WERI-Rb-1 (cell line): ENCODE data around the gene SMIM41.

Experiments
- DNase-seq: peaks from one replicate; pipeline ENCODE4 v3.0.0-alpha.2; 2020
- H3K27ac ChIP-seq: fragments of 250-450 bp; sonication (Bioruptor Pico); 2 replicates; pipeline ENCODE4 v1.5.1; 2020; ENCODE audit warnings: mild to moderate bottlenecking, moderate library complexity
- H3K27me3 ChIP-seq: fragments of 250-450 bp; sonication (Bioruptor Pico); 2 replicates; pipeline ENCODE4 v1.5.1; 2021; ENCODE audit warnings: mild to moderate bottlenecking, low read depth, moderate library complexity; ENCODE audit not compliant: insufficient read depth, severe bottlenecking
- H3K36me3 ChIP-seq: fragments of 250-450 bp; sonication (Bioruptor Pico); 2 replicates; pipeline ENCODE4 v1.5.1; 2020; ENCODE audit warnings: mild to moderate bottlenecking, moderate library complexity
- H3K4me3 ChIP-seq: 2 replicates; pipeline ENCODE4 v1.5.1; 2011; ENCODE audit warnings: low read depth, mild to moderate bottlenecking, control low read depth, low read length
- H3K9me3 ChIP-seq: fragments of 250-450 bp; sonication (Bioruptor Pico); 2 replicates; pipeline ENCODE4 v1.5.1; 2021; ENCODE audit warnings: mild to moderate bottlenecking, moderate library complexity; ENCODE audit not compliant: severe bottlenecking
- CTCF ChIP-seq: IDR thresholded peaks from 2 replicates; pipeline ENCODE4 v1.5.1; 2011; ENCODE audit warnings: low read depth, mild to moderate bottlenecking, control low read depth, inconsistent platforms, low read length

Gene SMIM41

GRCh38 chr12:52042706-52043385 lies 36.7 kb upstream of the SMIM41 start:
- no peak for TF ChIP-seq CTCF
- H3K27me3 ChIP-seq: no peaks in the 10 kb centered on the region
- H3K27ac ChIP-seq: no peak overlapping the region
- H3K36me3 ChIP-seq: peaks cover 22% of the 10 kb centered on the region
- no peak overlapping the region for H3K4me3 ChIP-seq
- no peaks in the 10 kb centered on the region for H3K9me3 ChIP-seq
- DNase-seq: no peak

- DNase-seq: no peak
- H3K9me3 ChIP-seq: no peaks in the 10 kb centered on the region
- TF ChIP-seq CTCF: no peak
- H3K4me3 ChIP-seq: no peak overlapping the region
- H3K36me3 ChIP-seq: peaks cover 22% of the 10 kb centered on the region
- H3K27me3 ChIP-seq: no peaks in the 10 kb centered on the region
- H3K27ac ChIP-seq: no peak overlapping the region
These were observed 35.9 kb upstream of the SMIM41 start for GRCh38 chr12:52043386-52044212.

- peaks cover 18% of the 10 kb centered on the region for H3K36me3 ChIP-seq
- no peak overlapping the region for H3K4me3 ChIP-seq
- DNase-seq: no peak
- no peaks in the 10 kb centered on the region for H3K27me3 ChIP-seq
- H3K27ac ChIP-seq: no peak overlapping the region
- TF ChIP-seq CTCF: no peak
- H3K9me3 ChIP-seq: no peaks in the 10 kb centered on the region
These were observed 35.1 kb upstream of the SMIM41 start for GRCh38 chr12:52044292-52044983.

GRCh38 chr12:52045794-52046199 lies 33.7 kb upstream of the SMIM41 start:
- no peak for DNase-seq
- Histone ChIP-seq H3K9me3 (no peaks in the 10 kb centered on the region), H3K27me3 (no peaks in the 10 kb centered on the region), H3K27ac (no peak overlapping the region), H3K36me3 (peaks cover 18% of the 10 kb centered on the region), H3K4me3 (no peak overlapping the region)
- no peak for TF ChIP-seq CTCF

GRCh38 chr12:52046859-52047258 lies 32.6 kb upstream of the SMIM41 start:
- Histone ChIP-seq H3K27me3 (no peaks in the 10 kb centered on the region), H3K9me3 (no peaks in the 10 kb centered on the region), H3K36me3 (peaks cover 18% of the 10 kb centered on the region), H3K27ac (no peak overlapping the region), H3K4me3 (no peak overlapping the region)
- TF ChIP-seq CTCF: no peak
- no peak for DNase-seq
